IMR-90 (cell line): Measurements from ENCODE around the gene GDF15. TPM values are rescaled to one million over a fixed set of nuclear protein-coding genes. Genes with fewer than 3 reads are reported as not detected.

ENCODE experiments used
- ATAC-seq: fragments of 200-7000 bp; cut with Tn5 transposase; 2 replicates; pipeline ENCODE4 v1.9.1; 2020; ENCODE audit warnings: low read depth, mild to moderate bottlenecking, moderate library complexity
- BruUV-seq: library from RNA; stranded (reverse); fragments of 400-500 nt; replicated peaks from 2 replicates; lab custom pipeline; 2021; lab: Mats Ljungman, UMichigan
- CTCF ChIA-PET: fragments of 300-600 bp; formaldehyde crosslinking; extraction: SDS; loops from one replicate; lab custom pipeline; 2021; ENCODE audit warnings: antibody characterized with exemption; lab: Yijun Ruan, JAX
- POLR2A ChIA-PET: fragments of 300-600 bp; sonication (Branson Sonifier 250); formaldehyde crosslinking; loops from one replicate; lab custom pipeline; 2022; ENCODE audit warnings: antibody characterized with exemption; ENCODE audit not compliant: unreplicated experiment; lab: Charles Lee
- DNase-seq: peaks from one replicate; pipeline ENCODE4 v3.0.0; 2013
- H2AFZ ChIP-seq: replicated peaks from 2 replicates; pipeline ENCODE3; 2013; ENCODE audit warnings: low read length, mild to moderate bottlenecking; ENCODE audit not compliant: poor library complexity
- H2AK5ac ChIP-seq: 2 replicates; pipeline ENCODE4 v1.6.1; 2013; ENCODE audit warnings: low read depth, low read length, inconsistent platforms
- H2AK9ac ChIP-seq: replicated peaks from 2 replicates; pipeline ENCODE3; 2013; ENCODE audit warnings: mild to moderate bottlenecking, low read depth, low read length, moderate library complexity; ENCODE audit not compliant: poor library complexity
- H2BK120ac ChIP-seq: 2 replicates; pipeline ENCODE4 v1.6.1; 2013; ENCODE audit warnings: low read depth, low read length, inconsistent platforms
- H2BK15ac ChIP-seq: 3 replicates; pipeline ENCODE4 v1.6.1; 2013; ENCODE audit warnings: low read depth, low read length, inconsistent platforms
- H2BK20ac ChIP-seq: 2 replicates; pipeline ENCODE4 v1.6.1; 2013; ENCODE audit warnings: low read depth, mild to moderate bottlenecking, inconsistent platforms, low read length, moderate library complexity
- H2BK5ac ChIP-seq: 2 replicates; pipeline ENCODE4 v1.6.1; 2013; ENCODE audit warnings: mild to moderate bottlenecking, low read depth, low read length, inconsistent platforms; ENCODE audit not compliant: poor library complexity, severe bottlenecking
- H3K14ac ChIP-seq: replicated peaks from 2 replicates; pipeline ENCODE4 v1.6.1; 2013; ENCODE audit warnings: low read depth, low read length, inconsistent platforms
- H3K18ac ChIP-seq: 2 replicates; pipeline ENCODE4 v1.6.1; 2013; ENCODE audit warnings: low read depth, low read length, control low read depth
- H3K23ac ChIP-seq: 2 replicates; pipeline ENCODE4 v1.6.1; 2013; ENCODE audit warnings: low read depth, low read length, inconsistent platforms
- H3K27ac ChIP-seq: 2 replicates; pipeline ENCODE4 v1.5.1; 2013; ENCODE audit warnings: mild to moderate bottlenecking, control low read depth, low read length; ENCODE audit not compliant: insufficient read depth
- H3K27me3 ChIP-seq: 2 replicates; pipeline ENCODE4 v1.6.1; 2013; ENCODE audit warnings: low read length; ENCODE audit not compliant: control insufficient read depth, insufficient read depth
- H3K36me3 ChIP-seq: 2 replicates; pipeline ENCODE4 v1.6.1; 2013; ENCODE audit warnings: low read length, mixed read lengths; ENCODE audit not compliant: control insufficient read depth, insufficient read depth
- H3K4ac ChIP-seq: 2 replicates; pipeline ENCODE4 v1.6.1; 2013; ENCODE audit warnings: low read depth, low read length, inconsistent platforms
- H3K4me1 ChIP-seq: 2 replicates; pipeline ENCODE4 v1.6.1; 2013; ENCODE audit warnings: low read length, mixed read lengths; ENCODE audit not compliant: control insufficient read depth, insufficient read depth
- H3K4me2 ChIP-seq: 2 replicates; pipeline ENCODE4 v1.6.1; 2013; ENCODE audit warnings: low read depth, mild to moderate bottlenecking, control low read depth, low read length, moderate library complexity
- H3K4me3 ChIP-seq: 2 replicates; pipeline ENCODE4 v1.5.1; 2013; ENCODE audit warnings: low read depth, mild to moderate bottlenecking, control low read depth, low read length, moderate library complexity; ENCODE audit not compliant: insufficient read depth
- H3K56ac ChIP-seq: 2 replicates; pipeline ENCODE4 v1.6.1; 2013; ENCODE audit warnings: low read length, inconsistent platforms; ENCODE audit not compliant: insufficient read depth; ENCODE audit errors: extremely low read depth
- H3K79me1 ChIP-seq, 2 experiments: 2 replicates each; pipeline ENCODE4 v1.6.1; 2013; ENCODE audit warnings: low read length in 2 of 2, inconsistent platforms in 1 of 2, low read depth in 1 of 2
- H3K9ac ChIP-seq: 2 replicates; pipeline ENCODE4 v1.6.1; 2013; ENCODE audit warnings: low read depth, low read length, control low read depth
- H3K9me1 ChIP-seq: 2 replicates; pipeline ENCODE4 v1.6.1; 2013; ENCODE audit warnings: low read length, inconsistent platforms; ENCODE audit not compliant: insufficient read depth
- H3K9me3 ChIP-seq: 2 replicates; pipeline ENCODE4 v1.6.1; 2013; ENCODE audit warnings: low read length; ENCODE audit not compliant: control insufficient read depth, insufficient read depth
- H4K20me1 ChIP-seq: 2 replicates; pipeline ENCODE4 v1.6.1; 2013; ENCODE audit warnings: low read length, inconsistent platforms; ENCODE audit not compliant: insufficient read depth
- H4K5ac ChIP-seq: 2 replicates; pipeline ENCODE4 v1.6.1; 2013; ENCODE audit warnings: mild to moderate bottlenecking, low read depth, low read length, control low read depth
- H4K8ac ChIP-seq, 2 experiments: 2 replicates each; pipeline ENCODE4 v1.6.1; 2013; ENCODE audit warnings: low read depth in 2 of 2, low read length in 2 of 2, control low read depth in 1 of 2, inconsistent platforms in 1 of 2
- H4K91ac ChIP-seq: 2 replicates; pipeline ENCODE4 v1.6.1; 2013; ENCODE audit warnings: low read depth, low read length, inconsistent platforms; ENCODE audit not compliant: insufficient read depth
- BHLHE40 ChIP-seq: fragments of 150-350 bp; IDR thresholded peaks from 2 replicates; pipeline ENCODE4 v1.6.1; 2016; ENCODE audit warnings: mild to moderate bottlenecking, low read depth, low read length
- ELK1 ChIP-seq: fragments of 150-350 bp; IDR thresholded peaks from 2 replicates; pipeline ENCODE4 v1.6.1; 2016; ENCODE audit warnings: low read depth, mild to moderate bottlenecking, low read length, moderate library complexity, borderline replicate concordance
- MAFK ChIP-seq: IDR thresholded peaks from 2 replicates; pipeline ENCODE4 v1.6.1; 2012; ENCODE audit warnings: low read depth, low read length, improper control_type of control experiment
- RCOR1 ChIP-seq: IDR thresholded peaks from 2 replicates; pipeline ENCODE4 v1.6.1; 2012; ENCODE audit warnings: mild to moderate bottlenecking, low read length, improper control_type of control experiment; ENCODE audit not compliant: insufficient replicate concordance
- USF2 ChIP-seq: fragments of 150-350 bp; IDR thresholded peaks from 2 replicates; pipeline ENCODE4 v1.6.1; 2017; ENCODE audit warnings: mild to moderate bottlenecking, antibody characterized with exemption, low read length, low read depth
- WGBS, 2 experiments: methylation state at CpG; one replicate each; pipeline versions ENCODE4 v1.1.5 to v1.1.7; 2013; ENCODE audit warnings: missing lambda C conversion rate in 2 of 2; ENCODE audit not compliant: insufficient read length in 1 of 2; ENCODE audit errors: extremely low coverage in 2 of 2; 5-methylcytosine and 5-hydroxymethylcytosine counted together
- dilution Hi-C: fragments of 300-500 bp; cut with HindIII; formaldehyde crosslinking; loops from one replicate; pipeline ENCODE4 v1.14.3; 2018; ENCODE audit warnings: low sequenced_read_pairs; ENCODE audit not compliant: unreplicated experiment
- in situ Hi-C: fragments of 300-500 bp; cut with MboI; formaldehyde crosslinking; loops from 3 replicates; pipeline ENCODE4 v1.14.3; 2019; ENCODE audit warnings: low sequenced_read_pairs, inconsistent platforms, mixed read lengths
- intact Hi-C: fragments of 100-400 bp; cut with micrococcal nuclease; formaldehyde crosslinking; loops from 2 replicates; pipeline ENCODE4 v1.10.0; 2022
- polyA plus RNA-seq, 3 experiments: library from polyadenylated mRNA; depleted of rRNA; stranded (reverse); fragments of >200 nt; gene quantifications; 2 replicates each; pipeline ENCODE4 v1.2.3, GENCODE V29; 2012; ENCODE audit warnings: low replicate concordance in 1 of 3
- total RNA-seq: library from RNA; depleted of rRNA; stranded (reverse); fragments of >200 nt; gene quantifications from 2 replicates; pipeline ENCODE4 v1.2.3, GENCODE V29; 2012

GDF15 gene
- total and polyA plus RNA-seq, 2 of the 4 experiments (the other 2 are of a cell fraction) = 5.6 to 49.8 TPM

- H3K56ac ChIP-seq = no peak overlapping the region
- H2AK5ac ChIP-seq = peak overlapping the region; percentile 18; the same call in 1 of the 2 replicates
- no peak overlapping the region for H4K5ac ChIP-seq
- no peak for TF ChIP-seq ELK1
- no peak for TF ChIP-seq MAFK
- TF ChIP-seq USF2 = no peak
- TF ChIP-seq BHLHE40 = no peak
- no peak for TF ChIP-seq RCOR1
- H3K4ac ChIP-seq = no peak overlapping the region; the same call in 1 of the 2 replicates
- H3K4me2 ChIP-seq = no peak overlapping the region
- ChIA-PET CTCF (no interaction called here), POLR2A (no interaction called here)
- no peak overlapping the region for H4K8ac ChIP-seq
- H3K36me3 ChIP-seq = no peaks in the 10 kb centered on the region; the same call in 1 of the 2 replicates
- no peak overlapping the region for H3K9ac ChIP-seq
- intact Hi-C loops (no loop called here), in situ Hi-C loops (no loop called here), dilution Hi-C loops (no loop called here)
- peak overlapping the region; percentile 81 for H2AK9ac ChIP-seq
- H4K91ac ChIP-seq = no peak overlapping the region
- peaks cover 61% of the 10 kb centered on the region for H4K20me1 ChIP-seq
- DNase-seq (no peak), ATAC-seq (no peak)
- no peak overlapping the region for H3K18ac ChIP-seq
- H3K79me1 ChIP-seq = peaks cover 9 to 74% of the 10 kb centered on the region in 2 experiments
- H3K27me3 ChIP-seq = no peaks in the 10 kb centered on the region
- no peak overlapping the region for H3K23ac ChIP-seq
- no TSS peak for BruUV-seq
- H3K27ac ChIP-seq = no peak overlapping the region
- H2BK120ac ChIP-seq = peak overlapping the region; percentile 34; the same call in 1 of the 2 replicates
- peaks cover 17% of the 10 kb centered on the region for H3K4me1 ChIP-seq
- no peak overlapping the region for H3K14ac ChIP-seq
- 83% methylated on average over 2 of the region's 16 CpGs; no CpG with 5 or more reads in 1 of the 2 experiments for WGBS, 2 experiments
- H3K4me3 ChIP-seq = no peak overlapping the region
- H2AFZ ChIP-seq = no peak overlapping the region
- no peak overlapping the region for H2BK20ac ChIP-seq
- H2BK5ac ChIP-seq = no peak overlapping the region
- H2BK15ac ChIP-seq = no peak overlapping the region
- no peaks in the 10 kb centered on the region for H3K9me3 ChIP-seq
- H3K9me1 ChIP-seq = peaks cover 15% of the 10 kb centered on the region
These were observed 41.3 kb downstream of the GDF15 start for GRCh38 chr19:18427080-18427742.
